Fibroblast of lung (primary cell): ENCODE results near the gene RAB3GAP1.

Experiments
- CTCF ChIP-seq, 2 donors: IDR thresholded peaks in 1 of 2; conservative IDR thresholded peaks in 1 of 2; 1 replicate in 1 of 2; 2 replicates in 1 of 2; pipeline ENCODE4 v1.5.1; 2011 to 2012; ENCODE audit warnings: low read length in 2 of 2, control low read depth in 1 of 2, inconsistent platforms in 1 of 2, low read depth in 1 of 2, mild to moderate bottlenecking in 1 of 2
- EZH2 ChIP-seq: IDR thresholded peaks from 2 replicates; pipeline ENCODE4 v1.5.1; 2012; ENCODE audit warnings: low read length, control low read depth, mild to moderate bottlenecking; ENCODE audit errors: missing control alignments

GRCh38 chr2:135157856-135158255 is 105.8 kb downstream of the RAB3GAP1 start:
- TF ChIP-seq CTCF (conservative IDR thresholded peaks at IDR 0.05 in 1 of 2, IDR thresholded peaks at IDR 0.05 in 1 of 2; ENCODE audit: low read depth in 1 of 2, low read length in 2 of 2) (no peak), EZH2 (no peak)
